K562 (cell line): ENCODE data around the gene HNRNPF. TPM values are rescaled to one million over a fixed set of nuclear protein-coding genes. Genes with fewer than 3 reads are reported as not detected.

Experiments
- ATAC-seq: fragments of 200-7000 bp; cut with Tn5 transposase; 3 replicates; pipeline ENCODE4 v1.9.1; 2020; ENCODE audit warnings: moderate library complexity
- BruUV-seq: library from RNA; stranded (reverse); fragments of 400-500 nt; replicated peaks from 2 replicates; lab custom pipeline; 2021; lab: Mats Ljungman, UMichigan
- CTCF ChIA-PET: fragments of 300-600 bp; formaldehyde crosslinking; extraction: SDS; loops from one replicate; lab custom pipeline; 2021; ENCODE audit warnings: low intra/inter-chr PET ratio; lab: Yijun Ruan, JAX
- POLR2A ChIA-PET: fragments of 300-600, 350-650 bp; sonication (Branson Sonifier 250); formaldehyde crosslinking; extraction: SDS; loops from one replicate; lab custom pipeline; 2021; ENCODE audit warnings: antibody characterized with exemption, inconsistent platforms; lab: Yijun Ruan, JAX
- DNase-seq, 4 experiments: peaks; one replicate each; pipeline versions ENCODE4 v3.0.0 to v3.0.0-alpha.2; 2011 to 2018; ENCODE audit warnings: low spot score in 3 of 4, mixed read lengths in 3 of 4; ENCODE audit errors: extremely low read depth in 1 of 4
- FAIRE-seq: peaks from 2 replicates; lab custom pipeline; 2011; peaks lifted over from hg19 to GRCh38; lab: Jason Lieb, UNC
- H2AFZ ChIP-seq: 2 replicates; pipeline ENCODE4 v1.6.0; 2011; ENCODE audit warnings: low read depth, low read length, control low read depth, inconsistent platforms
- H3K27ac ChIP-seq: fragments of 200-600 bp; 3 replicates; pipeline ENCODE4 v1.8.0; 2011; ENCODE audit warnings: low read depth, mild to moderate bottlenecking, control low read depth, inconsistent platforms, low read length, moderate library complexity, mixed read lengths; ENCODE audit errors: extremely low read depth
- H3K27me3 ChIP-seq, 2 experiments: fragments of 300-600 bp in 1 of 2; 2 replicates in 1 of 2; 3 replicates in 1 of 2; pipeline versions ENCODE4 v1.6.0 to v1.8.0; 2011; ENCODE audit warnings: inconsistent platforms in 2 of 2, low read length in 2 of 2, mild to moderate bottlenecking in 1 of 2, mixed read lengths in 1 of 2, moderate library complexity in 1 of 2; ENCODE audit not compliant: control insufficient read depth in 2 of 2, insufficient read depth in 2 of 2
- H3K36me3 ChIP-seq: fragments of 300-600 bp; 3 replicates; pipeline ENCODE4 v1.8.0; 2011; ENCODE audit warnings: mild to moderate bottlenecking, low read length, inconsistent platforms; ENCODE audit not compliant: control insufficient read depth, insufficient read depth
- H3K4me1 ChIP-seq, 2 experiments: fragments of 200-600 bp in 1 of 2; replicated peaks in 1 of 2; 2 replicates in 1 of 2; 3 replicates in 1 of 2; pipeline versions ENCODE4 v1.5.1 to v1.8.0; 2011; ENCODE audit warnings: inconsistent platforms in 2 of 2, low read length in 2 of 2, mild to moderate bottlenecking in 1 of 2, mixed read lengths in 1 of 2, moderate library complexity in 1 of 2; ENCODE audit not compliant: control insufficient read depth in 2 of 2, insufficient read depth in 2 of 2
- H3K4me2 ChIP-seq: 2 replicates; pipeline ENCODE4 v1.6.1; 2011; ENCODE audit warnings: low read length, control low read depth, inconsistent platforms, mixed read lengths; ENCODE audit not compliant: insufficient read depth
- H3K4me3 ChIP-seq: fragments of 200-600 bp; sonication (generic), shearing (Covaris generic); 2 replicates; pipeline ENCODE4 v1.5.1; 2016; ENCODE audit warnings: control low read depth, inconsistent platforms
- H3K79me2 ChIP-seq: fragments of 200-600 bp; 3 replicates; pipeline ENCODE4 v1.8.0; 2011; ENCODE audit warnings: low read length, inconsistent platforms; ENCODE audit not compliant: control insufficient read depth, insufficient read depth
- H3K9ac ChIP-seq, 2 experiments: 2 replicates each; pipeline versions ENCODE4 v1.6.0 to v1.6.1; 2011; ENCODE audit warnings: low read depth in 2 of 2, low read length in 2 of 2, control low read depth in 1 of 2, inconsistent platforms in 1 of 2, mild to moderate bottlenecking in 1 of 2, mixed read lengths in 1 of 2; ENCODE audit not compliant: insufficient read depth in 1 of 2
- H3K9me1 ChIP-seq: one replicate; pipeline ENCODE4 v1.6.0; 2011; ENCODE audit warnings: inconsistent platforms, mild to moderate bottlenecking, low read length, moderate library complexity; ENCODE audit not compliant: control insufficient read depth, insufficient read depth
- H3K9me3 ChIP-seq: replicated peaks from 2 replicates; pipeline ENCODE4 v1.5.1; 2011; ENCODE audit warnings: low read depth, low read length, inconsistent platforms; ENCODE audit not compliant: control insufficient read depth, insufficient read depth
- H4K20me1 ChIP-seq: replicated peaks from 2 replicates; pipeline ENCODE4 v1.6.1; 2011; ENCODE audit warnings: low read length, inconsistent platforms, mixed read lengths; ENCODE audit not compliant: control insufficient read depth, insufficient read depth
- FOXJ2 ChIP-seq: fragments of 200-800 bp; sonication (Bioruptor generic); IDR thresholded peaks from 2 replicates; pipeline ENCODE4 v1.6.1; 2016; ENCODE audit warnings: missing genetic modification characterization, missing compliant biosample characterization
- FOXK2 ChIP-seq, 2 experiments: fragments of 450-650 bp; IDR thresholded peaks in 1 of 2; conservative IDR thresholded peaks in 1 of 2; 2 replicates each; pipeline ENCODE4 v1.6.1; 2016; ENCODE audit warnings: low read depth in 2 of 2, mild to moderate bottlenecking in 1 of 2
- HDAC1 ChIP-seq, 2 experiments: fragments of 450-650 bp; IDR thresholded peaks; 2 replicates each; pipeline ENCODE4 v1.6.1; 2016 to 2017; ENCODE audit warnings: inconsistent platforms in 1 of 2, mild to moderate bottlenecking in 1 of 2, moderate library complexity in 1 of 2
- HMGN3 ChIP-seq: IDR thresholded peaks from 2 replicates; pipeline ENCODE4 v1.6.1; 2011; ENCODE audit warnings: borderline replicate concordance, low read depth, mild to moderate bottlenecking, mixed read lengths, low read length; ENCODE audit not compliant: insufficient read length; ENCODE audit errors: extremely low read depth
- MAZ ChIP-seq, 2 experiments: fragments of 450-650 bp in 1 of 2; sonication (generic) in 1 of 2; formaldehyde crosslinking; IDR thresholded peaks in 1 of 2; conservative IDR thresholded peaks in 1 of 2; 2 replicates each; pipeline versions ENCODE4 v1.4.0 to v1.5.0; 2020; ENCODE audit warnings: mild to moderate bottlenecking in 1 of 2, missing genetic modification reagents in 1 of 2
- RBM34 ChIP-seq: fragments of 200-400 bp; formaldehyde crosslinking; IDR thresholded peaks from 2 replicates; pipeline ENCODE4 v1.6.1; 2018; ENCODE audit warnings: low read length, borderline replicate concordance; ENCODE audit not compliant: insufficient read depth
- SPI1 ChIP-seq: IDR thresholded peaks from 2 replicates; pipeline ENCODE4 v1.6.1; 2011; ENCODE audit warnings: low read depth, low read length, control low read depth, borderline replicate concordance
- ZSCAN32 ChIP-seq: fragments of 450-650 bp; formaldehyde crosslinking; IDR thresholded peaks from 2 replicates; pipeline ENCODE4 v1.4.0; 2020; ENCODE audit warnings: mild to moderate bottlenecking, moderate library complexity
- WGBS: fragments of 100-300 bp; shearing (Covaris generic); methylation state at CpG from one replicate; pipeline ENCODE4 v1.1.6; 2016; ENCODE audit warnings: low coverage, mixed read lengths; ENCODE audit not compliant: insufficient coverage; ENCODE audit errors: missing lambda C conversion rate; 5-methylcytosine and 5-hydroxymethylcytosine counted together
- in situ Hi-C: fragments of 300-500 bp; cut with MboI; formaldehyde crosslinking; loops from 4 replicates; pipeline ENCODE4 v1.15.0; 2018; ENCODE audit warnings: inconsistent platforms, mixed read lengths
- intact Hi-C: fragments of 100-400 bp; cut with micrococcal nuclease; formaldehyde crosslinking; loops from 2 replicates; pipeline ENCODE4 v1.14.2; 2022
- polyA plus RNA-seq, 8 experiments: library from polyadenylated mRNA; depleted of rRNA in 4 of 8; stranded (reverse) in 5 of 8; unstranded in 3 of 8; fragments of >200 nt; fragmentation: Nextera tagmentation in 2 of 8; fragmentation: Illumina TruSeq in 1 of 8; extraction: Ambion mirVana in 2 of 8; extraction: Trizol in 1 of 8; gene quantifications; 2 replicates each; pipeline versions ENCODE4 v1.2.1 to v1.2.3, GENCODE V29; 2011 to 2014; ENCODE audit warnings: inconsistent platforms in 1 of 8, missing spikeins in 1 of 8
- total RNA-seq, 7 experiments: library from RNA; depleted of rRNA in 6 of 7; stranded (reverse); fragments of >200 nt in 6 of 7; fragmentation: Illumina TruSeq in 2 of 7; extraction: Trizol in 2 of 7; gene quantifications; 2 replicates each; pipeline versions ENCODE4 v1.2.1 to v1.2.3, GENCODE V29; 2011 to 2021; ENCODE audit warnings: low replicate concordance in 1 of 7
- TF ChIP-seq, protein P1 (sequence below): fragments of 250-450 bp; sonication (Bioruptor Pico); IDR thresholded peaks from 2 replicates; pipeline ENCODE4 v1.8.0; 2021; ENCODE audit warnings: mild to moderate bottlenecking, moderate library complexity
- TF ChIP-seq, protein P2 (sequence below): fragments of 450-650 bp; IDR thresholded peaks from 2 replicates; pipeline ENCODE4 v1.6.1; 2016; ENCODE audit warnings: borderline replicate concordance
- TF ChIP-seq, protein P3 (sequence below): fragments of 450-650 bp; IDR thresholded peaks from 2 replicates; pipeline ENCODE4 v1.6.1; 2014; ENCODE audit warnings: low read depth, mild to moderate bottlenecking, moderate library complexity, borderline replicate concordance
- TF ChIP-seq, protein P4 (sequence below): IDR thresholded peaks from 2 replicates; pipeline ENCODE4 v1.6.1; 2016; ENCODE audit warnings: missing genetic modification characterization, missing compliant biosample characterization

HNRNPF gene
- total and polyA plus RNA-seq, 9 of the 15 experiments (the other 6 are each of a cell fraction or from before 2014, with no cell fraction given) = 192 to 489 (median 416) TPM

DNA sequence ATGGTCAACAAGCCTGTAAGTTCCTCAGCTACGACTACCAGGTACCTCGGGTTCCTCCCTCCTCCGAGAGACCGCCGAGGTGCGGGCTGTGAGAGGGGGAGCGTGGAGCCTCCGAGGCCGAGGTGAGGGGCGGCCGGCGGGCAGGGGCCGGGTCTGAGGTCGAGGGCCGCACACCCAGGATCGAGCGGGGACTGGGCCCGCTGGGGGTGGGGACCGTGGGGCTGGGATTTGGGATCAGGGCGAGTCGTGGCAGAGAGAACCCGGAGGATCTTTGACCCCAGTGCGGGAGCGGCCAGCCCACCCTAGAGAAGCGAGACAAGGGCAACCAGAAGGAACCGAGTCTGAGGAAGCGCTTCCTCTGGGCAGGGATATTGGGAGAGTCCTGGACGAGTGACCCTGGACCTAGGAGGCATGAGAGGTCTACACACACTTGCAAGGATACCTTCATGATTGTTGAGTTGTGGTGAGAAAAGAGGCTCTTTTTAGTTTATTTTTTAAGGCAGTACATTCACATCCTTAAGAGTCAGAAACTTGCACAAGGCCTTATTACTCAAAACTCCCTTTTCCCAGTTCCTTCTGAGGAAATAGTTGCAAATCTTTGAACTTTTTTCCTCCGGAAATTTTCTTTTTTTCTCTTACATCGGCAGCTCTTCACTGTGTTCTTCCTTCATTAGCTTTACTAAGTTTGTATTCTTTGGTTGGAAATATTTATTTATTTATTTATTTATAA, 28.3 kb upstream of the HNRNPF start:
- peak overlapping the region; percentile 91 for H3K4me2 ChIP-seq
- H3K36me3 ChIP-seq = no peaks in the 10 kb centered on the region
- no peaks in the 10 kb centered on the region; the same call in 1 of the 2 replicates for H3K9me3 ChIP-seq
- POLR2A ChIA-PET = interaction anchor here (0.6 to 2.9 kb wide), 16 partner anchors 10 to 236 kb away, joined by 3 to 16 read pairs (median 4); no protein-coding TSS in a partner anchor
- H3K9ac ChIP-seq = peak overlapping the region; percentile 89 to 100
- BruUV-seq = TSS peak; percentile 72
- DNase-seq = peak in 1 of 4 experiments; percentile 50
- no peak for FAIRE-seq
- H4K20me1 ChIP-seq = no peaks in the 10 kb centered on the region
- H3K79me2 ChIP-seq = peaks cover 23% of the 10 kb centered on the region
- CTCF ChIA-PET = no interaction called here
- H3K27ac ChIP-seq = peak overlapping the region; percentile 90
- in situ Hi-C loops = no loop called here
- H3K9me1 ChIP-seq = no peaks in the 10 kb centered on the region
- H3K4me3 ChIP-seq = peak overlapping the region; percentile 54
- ATAC-seq = peak; percentile 0; the same call in 1 of the 3 replicates
- 5% methylated on average over 28 of the region's 30 CpGs for WGBS
- H3K4me1 ChIP-seq = peaks cover 5 to 21% of the 10 kb centered on the region in 2 experiments; a peak in 3 of 5 replicates
- intact Hi-C loops = loop anchor here (2.0 kb wide), 1 partner anchor 41 kb away; no protein-coding TSS in a partner anchor
- H3K27me3 ChIP-seq = no peaks in the 10 kb centered on the region
- peak overlapping the region; percentile 97 for H2AFZ ChIP-seq
- TF ChIP-seq FOXK2 (conservative IDR thresholded peaks at IDR 0.05 in 1 of 2, IDR thresholded peaks at IDR 0.05 in 1 of 2; ENCODE audit: low read depth in 2 of 2) (peak in 1 of 2 experiments; percentile 72; a peak in 2 of 4 replicates), RBM34 (no peak), SPI1 (0 out of 2 replicates have a peak, but pooled peaks have one; percentile 50), MAZ (CRISPR knock-in tag; conservative IDR thresholded peaks at IDR 0.05 in 1 of 2, IDR thresholded peaks at IDR 0.05 in 1 of 2) (0 out of 4 replicates have a peak, but pooled peaks of 1 of the 2 experiments have one; percentile 67), FOXJ2 (tag) (peak; percentile 96), ZSCAN32 (CRISPR knock-in tag) (0 out of 2 replicates have a peak, but pooled peaks have one; percentile 5), HDAC1 (IDR thresholded peaks at IDR 0.05) (0 out of 4 replicates have a peak, but pooled peaks of 1 of the 2 experiments have one; percentile 52), HMGN3 (peak; percentile 9)
- TF ChIP-seq, protein P1, sequence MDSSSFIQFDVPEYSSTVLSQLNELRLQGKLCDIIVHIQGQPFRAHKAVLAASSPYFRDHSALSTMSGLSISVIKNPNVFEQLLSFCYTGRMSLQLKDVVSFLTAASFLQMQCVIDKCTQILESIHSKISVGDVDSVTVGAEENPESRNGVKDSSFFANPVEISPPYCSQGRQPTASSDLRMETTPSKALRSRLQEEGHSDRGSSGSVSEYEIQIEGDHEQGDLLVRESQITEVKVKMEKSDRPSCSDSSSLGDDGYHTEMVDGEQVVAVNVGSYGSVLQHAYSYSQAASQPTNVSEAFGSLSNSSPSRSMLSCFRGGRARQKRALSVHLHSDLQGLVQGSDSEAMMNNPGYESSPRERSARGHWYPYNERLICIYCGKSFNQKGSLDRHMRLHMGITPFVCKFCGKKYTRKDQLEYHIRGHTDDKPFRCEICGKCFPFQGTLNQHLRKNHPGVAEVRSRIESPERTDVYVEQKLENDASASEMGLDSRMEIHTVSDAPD = no peak
- TF ChIP-seq, protein P2, sequence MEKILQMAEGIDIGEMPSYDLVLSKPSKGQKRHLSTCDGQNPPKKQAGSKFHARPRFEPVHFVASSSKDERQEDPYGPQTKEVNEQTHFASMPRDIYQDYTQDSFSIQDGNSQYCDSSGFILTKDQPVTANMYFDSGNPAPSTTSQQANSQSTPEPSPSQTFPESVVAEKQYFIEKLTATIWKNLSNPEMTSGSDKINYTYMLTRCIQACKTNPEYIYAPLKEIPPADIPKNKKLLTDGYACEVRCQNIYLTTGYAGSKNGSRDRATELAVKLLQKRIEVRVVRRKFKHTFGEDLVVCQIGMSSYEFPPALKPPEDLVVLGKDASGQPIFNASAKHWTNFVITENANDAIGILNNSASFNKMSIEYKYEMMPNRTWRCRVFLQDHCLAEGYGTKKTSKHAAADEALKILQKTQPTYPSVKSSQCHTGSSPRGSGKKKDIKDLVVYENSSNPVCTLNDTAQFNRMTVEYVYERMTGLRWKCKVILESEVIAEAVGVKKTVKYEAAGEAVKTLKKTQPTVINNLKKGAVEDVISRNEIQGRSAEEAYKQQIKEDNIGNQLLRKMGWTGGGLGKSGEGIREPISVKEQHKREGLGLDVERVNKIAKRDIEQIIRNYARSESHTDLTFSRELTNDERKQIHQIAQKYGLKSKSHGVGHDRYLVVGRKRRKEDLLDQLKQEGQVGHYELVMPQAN = 0 out of 2 replicates have a peak, but pooled peaks have one; percentile 38
- TF ChIP-seq, protein P3, sequence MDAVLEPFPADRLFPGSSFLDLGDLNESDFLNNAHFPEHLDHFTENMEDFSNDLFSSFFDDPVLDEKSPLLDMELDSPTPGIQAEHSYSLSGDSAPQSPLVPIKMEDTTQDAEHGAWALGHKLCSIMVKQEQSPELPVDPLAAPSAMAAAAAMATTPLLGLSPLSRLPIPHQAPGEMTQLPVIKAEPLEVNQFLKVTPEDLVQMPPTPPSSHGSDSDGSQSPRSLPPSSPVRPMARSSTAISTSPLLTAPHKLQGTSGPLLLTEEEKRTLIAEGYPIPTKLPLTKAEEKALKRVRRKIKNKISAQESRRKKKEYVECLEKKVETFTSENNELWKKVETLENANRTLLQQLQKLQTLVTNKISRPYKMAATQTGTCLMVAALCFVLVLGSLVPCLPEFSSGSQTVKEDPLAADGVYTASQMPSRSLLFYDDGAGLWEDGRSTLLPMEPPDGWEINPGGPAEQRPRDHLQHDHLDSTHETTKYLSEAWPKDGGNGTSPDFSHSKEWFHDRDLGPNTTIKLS = no peak
- TF ChIP-seq, protein P4, sequence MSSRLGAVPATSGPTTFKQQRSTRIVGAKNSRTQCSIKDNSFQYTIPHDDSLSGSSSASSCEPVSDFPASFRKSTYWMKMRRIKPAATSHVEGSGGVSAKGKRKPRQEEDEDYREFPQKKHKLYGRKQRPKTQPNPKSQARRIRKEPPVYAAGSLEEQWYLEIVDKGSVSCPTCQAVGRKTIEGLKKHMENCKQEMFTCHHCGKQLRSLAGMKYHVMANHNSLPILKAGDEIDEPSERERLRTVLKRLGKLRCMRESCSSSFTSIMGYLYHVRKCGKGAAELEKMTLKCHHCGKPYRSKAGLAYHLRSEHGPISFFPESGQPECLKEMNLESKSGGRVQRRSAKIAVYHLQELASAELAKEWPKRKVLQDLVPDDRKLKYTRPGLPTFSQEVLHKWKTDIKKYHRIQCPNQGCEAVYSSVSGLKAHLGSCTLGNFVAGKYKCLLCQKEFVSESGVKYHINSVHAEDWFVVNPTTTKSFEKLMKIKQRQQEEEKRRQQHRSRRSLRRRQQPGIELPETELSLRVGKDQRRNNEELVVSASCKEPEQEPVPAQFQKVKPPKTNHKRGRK (tag) = 0 out of 2 replicates have a peak, but pooled peaks have one; percentile 21
